GM20000 (cell line): ENCODE data around the gene HLA-A.

Experiments used
- DNase-seq: peaks from one replicate; pipeline ENCODE4 v3.0.0; 2012; ENCODE audit warnings: low spot score
- TF ChIP-seq, protein P1 (sequence below): IDR thresholded peaks from 2 replicates; pipeline ENCODE4 v1.5.1; 2012; ENCODE audit warnings: mild to moderate bottlenecking, control low read depth; ENCODE audit errors: extremely low read depth, missing control alignments

HLA-A gene

DNA sequence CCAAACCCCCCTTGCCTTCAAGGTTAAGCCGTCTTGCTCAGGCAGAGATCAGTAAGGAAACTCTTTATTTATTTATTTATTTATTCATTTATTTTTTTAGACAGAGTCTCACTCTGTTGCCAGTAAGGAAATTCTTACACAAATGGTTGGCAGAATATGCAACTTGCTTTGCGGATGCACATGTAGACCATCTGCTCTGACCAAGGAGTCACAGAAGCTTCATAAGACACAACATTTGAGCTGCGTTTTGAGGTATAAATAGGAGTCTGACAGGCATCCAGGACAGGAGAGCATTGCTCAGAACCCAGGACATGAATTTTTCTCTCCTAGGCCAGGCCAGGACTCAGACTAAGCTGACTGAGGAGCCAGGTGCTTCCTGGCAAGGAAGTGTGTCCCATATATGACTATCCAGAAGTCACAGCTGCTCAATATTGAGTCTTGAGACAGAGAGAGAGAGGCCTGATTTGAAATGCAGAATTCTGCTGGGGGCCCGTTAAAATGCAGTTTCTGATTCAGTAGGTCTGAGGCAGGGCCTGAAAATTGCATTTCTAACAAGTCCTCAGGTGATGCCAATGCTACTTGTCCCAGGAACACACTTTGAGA is 43.9 kb downstream of the HLA-A start:
- DNase-seq = no peak
- TF ChIP-seq, protein P1, sequence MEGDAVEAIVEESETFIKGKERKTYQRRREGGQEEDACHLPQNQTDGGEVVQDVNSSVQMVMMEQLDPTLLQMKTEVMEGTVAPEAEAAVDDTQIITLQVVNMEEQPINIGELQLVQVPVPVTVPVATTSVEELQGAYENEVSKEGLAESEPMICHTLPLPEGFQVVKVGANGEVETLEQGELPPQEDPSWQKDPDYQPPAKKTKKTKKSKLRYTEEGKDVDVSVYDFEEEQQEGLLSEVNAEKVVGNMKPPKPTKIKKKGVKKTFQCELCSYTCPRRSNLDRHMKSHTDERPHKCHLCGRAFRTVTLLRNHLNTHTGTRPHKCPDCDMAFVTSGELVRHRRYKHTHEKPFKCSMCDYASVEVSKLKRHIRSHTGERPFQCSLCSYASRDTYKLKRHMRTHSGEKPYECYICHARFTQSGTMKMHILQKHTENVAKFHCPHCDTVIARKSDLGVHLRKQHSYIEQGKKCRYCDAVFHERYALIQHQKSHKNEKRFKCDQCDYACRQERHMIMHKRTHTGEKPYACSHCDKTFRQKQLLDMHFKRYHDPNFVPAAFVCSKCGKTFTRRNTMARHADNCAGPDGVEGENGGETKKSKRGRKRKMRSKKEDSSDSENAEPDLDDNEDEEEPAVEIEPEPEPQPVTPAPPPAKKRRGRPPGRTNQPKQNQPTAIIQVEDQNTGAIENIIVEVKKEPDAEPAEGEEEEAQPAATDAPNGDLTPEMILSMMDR = no peak

DNA sequence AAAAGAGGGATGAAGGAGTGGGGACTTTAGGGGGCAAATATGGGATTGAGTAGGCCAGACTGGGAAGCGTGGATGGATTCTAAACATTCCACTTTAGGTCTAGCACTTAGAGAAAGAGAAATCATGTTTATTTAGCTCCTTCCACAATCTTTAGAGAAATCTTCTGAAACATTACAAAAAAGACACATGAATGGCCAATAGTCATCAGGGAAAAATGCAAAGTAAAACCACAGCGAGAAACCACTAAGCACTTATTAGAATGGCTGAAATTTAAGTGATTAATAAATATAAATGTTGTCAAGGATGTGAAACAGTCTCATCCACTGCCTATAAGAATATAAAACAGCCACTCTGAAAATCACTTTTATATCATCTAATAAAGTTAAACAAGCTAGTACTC is 46.9 kb downstream of the HLA-A start:
- TF ChIP-seq, protein P1 = no peak
- no peak for DNase-seq

GRCh38 chr6:29990931-29991330 is 48.6 kb downstream of the HLA-A start:
- TF ChIP-seq, protein P1 = no peak
- no peak for DNase-seq

GRCh38 chr6:29992807-29993206 is 50.5 kb downstream of the HLA-A start:
- TF ChIP-seq, protein P1 = no peak
- no peak for DNase-seq

DNA sequence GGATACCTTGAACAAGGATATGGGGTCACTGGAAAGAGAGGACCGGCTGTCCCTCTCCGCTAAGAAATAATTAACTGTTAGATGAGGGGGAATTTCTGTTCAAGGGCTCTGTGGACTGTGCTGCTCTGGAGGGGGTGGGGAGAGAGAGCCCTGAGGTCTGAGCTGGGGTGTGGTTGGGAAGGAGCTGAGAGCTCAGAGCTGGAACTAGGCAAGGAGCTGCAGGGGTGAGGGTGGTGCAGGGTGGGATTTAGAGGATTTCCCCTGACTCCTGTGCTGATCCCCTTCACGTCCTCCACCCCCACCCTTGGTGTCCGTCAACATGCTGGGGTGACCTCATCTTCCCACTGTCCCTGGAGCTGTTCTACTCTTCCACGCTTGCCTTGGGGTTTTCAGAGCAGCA is 52.5 kb downstream of the HLA-A start:
- TF ChIP-seq, protein P1 = no peak
- DNase-seq = no peak

- no peak for DNase-seq
- TF ChIP-seq, protein P1 = no peak
Measured at GRCh38 chr6:29995340-29995777, 53.0 kb downstream of the HLA-A start.
